H1 (cell line): ENCODE data around the gene UBXN11.

Experiments used
- BCL11A ChIP-seq, 2 experiments: IDR thresholded peaks; one replicate each; pipeline ENCODE4 v1.6.1; 2011; ENCODE audit warnings: low read depth in 2 of 2, low read length in 2 of 2, mild to moderate bottlenecking in 2 of 2
- CEBPB ChIP-seq: IDR thresholded peaks from 2 replicates; pipeline ENCODE4 v1.6.1; 2012; ENCODE audit warnings: low read depth, low read length
- FOSL1 ChIP-seq: IDR thresholded peaks from 2 replicates; pipeline ENCODE4 v1.6.1; 2011; ENCODE audit warnings: mild to moderate bottlenecking, low read depth, low read length, moderate library complexity; ENCODE audit not compliant: insufficient read depth
- GABPA ChIP-seq: IDR thresholded peaks from 2 replicates; pipeline ENCODE4 v1.6.1; 2011; ENCODE audit warnings: mild to moderate bottlenecking, low read length, moderate library complexity, borderline replicate concordance; ENCODE audit not compliant: insufficient read depth
- JUN ChIP-seq: IDR thresholded peaks from 2 replicates; pipeline ENCODE4 v1.6.1; 2011; ENCODE audit warnings: low read depth, mild to moderate bottlenecking, improper control_type of control experiment, low read length
- KDM5A ChIP-seq: fragments of 200-600 bp; IDR thresholded peaks from 2 replicates; pipeline ENCODE4 v1.7.1; 2012; ENCODE audit warnings: mild to moderate bottlenecking, low read length, inconsistent platforms, mixed read lengths
- RBBP5 ChIP-seq: IDR thresholded peaks from 2 replicates; pipeline ENCODE4 v1.7.1; 2012; ENCODE audit warnings: low read depth, mild to moderate bottlenecking, inconsistent platforms, low read length, moderate library complexity, borderline replicate concordance
- TBP ChIP-seq: IDR thresholded peaks from 2 replicates; pipeline ENCODE4 v1.6.1; 2011; ENCODE audit warnings: low read depth, low read length, improper control_type of control experiment
- TCF12 ChIP-seq: IDR thresholded peaks from 2 replicates; pipeline ENCODE4 v1.6.1; 2011; ENCODE audit warnings: low read depth, mild to moderate bottlenecking, low read length
- TF ChIP-seq, protein P1 (sequence below), 3 experiments: IDR thresholded peaks; 1 replicate in 2 of 3; 2 replicates in 1 of 3; pipeline versions ENCODE4 v1.5.1 to v1.6.1; 2011; ENCODE audit warnings: low read length in 3 of 3, mild to moderate bottlenecking in 3 of 3, inconsistent platforms in 2 of 3, low read depth in 1 of 3, moderate library complexity in 1 of 3; ENCODE audit not compliant: insufficient read depth in 1 of 3; ENCODE audit errors: control extremely low read depth in 1 of 3
- TF ChIP-seq, protein P2 (sequence below): IDR thresholded peaks from 2 replicates; pipeline ENCODE4 v1.6.1; 2011; ENCODE audit warnings: low read depth, mild to moderate bottlenecking, low read length; ENCODE audit not compliant: insufficient read depth

DNA sequence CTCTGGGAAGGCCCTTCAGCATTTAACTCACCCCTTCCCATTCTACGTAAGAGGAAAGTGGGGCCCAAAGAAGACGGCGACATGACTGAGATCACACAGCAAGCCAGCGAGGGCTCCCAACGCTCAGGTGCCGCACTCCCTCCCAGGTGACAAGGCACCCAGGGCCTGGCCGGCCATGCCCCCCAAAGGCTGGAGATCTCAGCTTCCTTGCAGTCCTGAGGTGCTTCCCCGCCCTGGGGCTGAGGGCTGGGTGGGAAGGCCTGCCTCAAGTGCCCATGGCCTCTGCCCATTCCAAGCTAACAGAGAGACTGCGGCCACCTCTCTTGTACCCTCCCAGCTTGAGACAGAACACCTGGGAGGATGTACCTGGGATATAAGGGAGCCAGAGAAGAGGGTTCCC, 48.5 kb upstream of the UBXN11 start:
- TF ChIP-seq, protein P1, sequence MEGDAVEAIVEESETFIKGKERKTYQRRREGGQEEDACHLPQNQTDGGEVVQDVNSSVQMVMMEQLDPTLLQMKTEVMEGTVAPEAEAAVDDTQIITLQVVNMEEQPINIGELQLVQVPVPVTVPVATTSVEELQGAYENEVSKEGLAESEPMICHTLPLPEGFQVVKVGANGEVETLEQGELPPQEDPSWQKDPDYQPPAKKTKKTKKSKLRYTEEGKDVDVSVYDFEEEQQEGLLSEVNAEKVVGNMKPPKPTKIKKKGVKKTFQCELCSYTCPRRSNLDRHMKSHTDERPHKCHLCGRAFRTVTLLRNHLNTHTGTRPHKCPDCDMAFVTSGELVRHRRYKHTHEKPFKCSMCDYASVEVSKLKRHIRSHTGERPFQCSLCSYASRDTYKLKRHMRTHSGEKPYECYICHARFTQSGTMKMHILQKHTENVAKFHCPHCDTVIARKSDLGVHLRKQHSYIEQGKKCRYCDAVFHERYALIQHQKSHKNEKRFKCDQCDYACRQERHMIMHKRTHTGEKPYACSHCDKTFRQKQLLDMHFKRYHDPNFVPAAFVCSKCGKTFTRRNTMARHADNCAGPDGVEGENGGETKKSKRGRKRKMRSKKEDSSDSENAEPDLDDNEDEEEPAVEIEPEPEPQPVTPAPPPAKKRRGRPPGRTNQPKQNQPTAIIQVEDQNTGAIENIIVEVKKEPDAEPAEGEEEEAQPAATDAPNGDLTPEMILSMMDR (IDR thresholded peaks at IDR 0.05; ENCODE audit: control extremely low read depth in 1 of 3, insufficient read depth in 1 of 3, low read depth in 1 of 3, low read length in 3 of 3), result no peak
- TF ChIP-seq KDM5A, result no peak
- no peak for TF ChIP-seq FOSL1
- TF ChIP-seq JUN, result no peak
- no peak for TF ChIP-seq CEBPB
- TF ChIP-seq RBBP5, result no peak
- TF ChIP-seq, protein P2, sequence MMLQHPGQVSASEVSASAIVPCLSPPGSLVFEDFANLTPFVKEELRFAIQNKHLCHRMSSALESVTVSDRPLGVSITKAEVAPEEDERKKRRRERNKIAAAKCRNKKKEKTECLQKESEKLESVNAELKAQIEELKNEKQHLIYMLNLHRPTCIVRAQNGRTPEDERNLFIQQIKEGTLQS, result no peak
- TF ChIP-seq GABPA, result no peak
- no peak for TF ChIP-seq BCL11A (IDR thresholded peaks at IDR 0.05; ENCODE audit: low read depth in 2 of 2, low read length in 2 of 2)
- TF ChIP-seq TBP, result no peak
- no peak for TF ChIP-seq TCF12
